GM23338 (cell line): ENCODE data around the gene ZNF552.

ENCODE experiments used
- CREB1 ChIP-seq: fragments of 250-450 bp; sonication (Bioruptor Pico); IDR thresholded peaks from 2 replicates; pipeline ENCODE4 v1.5.0; 2020; ENCODE audit warnings: low read depth, mild to moderate bottlenecking, moderate library complexity
- CTCF ChIP-seq, 2 experiments: fragments of 200-600 bp in 1 of 2; sonication (generic) in 1 of 2; conservative IDR thresholded peaks; 2 replicates each; pipeline versions ENCODE4 v1.5.1 to v1.6.1; 2016 to 2017; ENCODE audit warnings: antibody characterized with exemption in 2 of 2, low read depth in 2 of 2, mild to moderate bottlenecking in 2 of 2, moderate library complexity in 1 of 2
- ETS1 ChIP-seq: IDR thresholded peaks from 2 replicates; pipeline ENCODE4 v1.6.1; 2016; ENCODE audit warnings: antibody characterized with exemption
- EZH2 ChIP-seq: fragments of 200-600 bp; sonication (generic); IDR thresholded peaks from one replicate; pipeline ENCODE4 v1.8.0; 2017; ENCODE audit warnings: antibody characterized with exemption, mild to moderate bottlenecking, low read depth; ENCODE audit not compliant: unreplicated experiment
- EZH2phosphoT487 ChIP-seq: fragments of 200-600 bp; sonication (generic); IDR thresholded peaks from one replicate; pipeline ENCODE4 v1.8.1; 2018; ENCODE audit warnings: antibody characterized with exemption; ENCODE audit not compliant: unreplicated experiment
- JUNB ChIP-seq: IDR thresholded peaks from one replicate; pipeline ENCODE4 v1.6.1; 2016; ENCODE audit warnings: antibody characterized with exemption; ENCODE audit not compliant: unreplicated experiment
- POLR2AphosphoS5 ChIP-seq: IDR thresholded peaks from 2 replicates; pipeline ENCODE4 v1.6.1; 2016; ENCODE audit warnings: antibody characterized with exemption, low read depth
- REST ChIP-seq: IDR thresholded peaks from one replicate; pipeline ENCODE4 v1.6.1; 2018; ENCODE audit warnings: antibody characterized with exemption; ENCODE audit not compliant: unreplicated experiment
- STAT1 ChIP-seq: IDR thresholded peaks from one replicate; pipeline ENCODE4 v1.6.1; 2016; ENCODE audit warnings: antibody characterized with exemption; ENCODE audit not compliant: unreplicated experiment
- ZNF331 ChIP-seq: fragments of 250-450 bp; sonication (Bioruptor Pico); IDR thresholded peaks from 2 replicates; pipeline ENCODE4 v1.5.0; 2020; ENCODE audit warnings: low read depth, mild to moderate bottlenecking, moderate library complexity
- TF ChIP-seq, protein P1 (sequence below): fragments of 250-450 bp; sonication (Bioruptor Pico); IDR thresholded peaks from 2 replicates; pipeline ENCODE4 v1.5.0; 2020; ENCODE audit warnings: mild to moderate bottlenecking, moderate library complexity

DNA sequence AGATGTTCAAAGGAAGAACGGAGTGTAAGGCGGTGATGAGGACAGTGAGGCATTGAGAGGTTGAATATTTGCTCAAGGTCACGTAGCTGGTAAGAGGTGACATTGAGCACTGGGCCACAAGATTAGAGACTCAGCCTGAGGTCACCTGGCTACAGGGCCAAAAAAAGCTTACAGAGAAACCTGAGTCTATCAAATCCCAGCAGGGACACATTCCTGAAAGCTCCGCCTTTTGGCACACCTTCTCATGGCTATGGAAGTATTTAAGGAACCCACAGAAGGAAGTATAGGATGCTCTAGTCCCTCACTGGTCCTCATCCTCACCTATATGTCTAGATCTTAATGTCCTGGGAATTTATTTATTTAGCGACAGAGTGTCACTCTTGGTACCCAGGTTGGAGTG, 27.8 kb downstream of the ZNF552 start:
- TF ChIP-seq CREB1 (no peak), CTCF (conservative IDR thresholded peaks at IDR 0.05; ENCODE audit: low read depth in 2 of 2) (no peak), EZH2 (no peak), EZH2phosphoT487 (no peak), ZNF331 (CRISPR knock-in tag) (no peak), REST (no peak), POLR2AphosphoS5 (no peak), ETS1 (no peak), STAT1 (no peak), JUNB (no peak)
- TF ChIP-seq, protein P1, sequence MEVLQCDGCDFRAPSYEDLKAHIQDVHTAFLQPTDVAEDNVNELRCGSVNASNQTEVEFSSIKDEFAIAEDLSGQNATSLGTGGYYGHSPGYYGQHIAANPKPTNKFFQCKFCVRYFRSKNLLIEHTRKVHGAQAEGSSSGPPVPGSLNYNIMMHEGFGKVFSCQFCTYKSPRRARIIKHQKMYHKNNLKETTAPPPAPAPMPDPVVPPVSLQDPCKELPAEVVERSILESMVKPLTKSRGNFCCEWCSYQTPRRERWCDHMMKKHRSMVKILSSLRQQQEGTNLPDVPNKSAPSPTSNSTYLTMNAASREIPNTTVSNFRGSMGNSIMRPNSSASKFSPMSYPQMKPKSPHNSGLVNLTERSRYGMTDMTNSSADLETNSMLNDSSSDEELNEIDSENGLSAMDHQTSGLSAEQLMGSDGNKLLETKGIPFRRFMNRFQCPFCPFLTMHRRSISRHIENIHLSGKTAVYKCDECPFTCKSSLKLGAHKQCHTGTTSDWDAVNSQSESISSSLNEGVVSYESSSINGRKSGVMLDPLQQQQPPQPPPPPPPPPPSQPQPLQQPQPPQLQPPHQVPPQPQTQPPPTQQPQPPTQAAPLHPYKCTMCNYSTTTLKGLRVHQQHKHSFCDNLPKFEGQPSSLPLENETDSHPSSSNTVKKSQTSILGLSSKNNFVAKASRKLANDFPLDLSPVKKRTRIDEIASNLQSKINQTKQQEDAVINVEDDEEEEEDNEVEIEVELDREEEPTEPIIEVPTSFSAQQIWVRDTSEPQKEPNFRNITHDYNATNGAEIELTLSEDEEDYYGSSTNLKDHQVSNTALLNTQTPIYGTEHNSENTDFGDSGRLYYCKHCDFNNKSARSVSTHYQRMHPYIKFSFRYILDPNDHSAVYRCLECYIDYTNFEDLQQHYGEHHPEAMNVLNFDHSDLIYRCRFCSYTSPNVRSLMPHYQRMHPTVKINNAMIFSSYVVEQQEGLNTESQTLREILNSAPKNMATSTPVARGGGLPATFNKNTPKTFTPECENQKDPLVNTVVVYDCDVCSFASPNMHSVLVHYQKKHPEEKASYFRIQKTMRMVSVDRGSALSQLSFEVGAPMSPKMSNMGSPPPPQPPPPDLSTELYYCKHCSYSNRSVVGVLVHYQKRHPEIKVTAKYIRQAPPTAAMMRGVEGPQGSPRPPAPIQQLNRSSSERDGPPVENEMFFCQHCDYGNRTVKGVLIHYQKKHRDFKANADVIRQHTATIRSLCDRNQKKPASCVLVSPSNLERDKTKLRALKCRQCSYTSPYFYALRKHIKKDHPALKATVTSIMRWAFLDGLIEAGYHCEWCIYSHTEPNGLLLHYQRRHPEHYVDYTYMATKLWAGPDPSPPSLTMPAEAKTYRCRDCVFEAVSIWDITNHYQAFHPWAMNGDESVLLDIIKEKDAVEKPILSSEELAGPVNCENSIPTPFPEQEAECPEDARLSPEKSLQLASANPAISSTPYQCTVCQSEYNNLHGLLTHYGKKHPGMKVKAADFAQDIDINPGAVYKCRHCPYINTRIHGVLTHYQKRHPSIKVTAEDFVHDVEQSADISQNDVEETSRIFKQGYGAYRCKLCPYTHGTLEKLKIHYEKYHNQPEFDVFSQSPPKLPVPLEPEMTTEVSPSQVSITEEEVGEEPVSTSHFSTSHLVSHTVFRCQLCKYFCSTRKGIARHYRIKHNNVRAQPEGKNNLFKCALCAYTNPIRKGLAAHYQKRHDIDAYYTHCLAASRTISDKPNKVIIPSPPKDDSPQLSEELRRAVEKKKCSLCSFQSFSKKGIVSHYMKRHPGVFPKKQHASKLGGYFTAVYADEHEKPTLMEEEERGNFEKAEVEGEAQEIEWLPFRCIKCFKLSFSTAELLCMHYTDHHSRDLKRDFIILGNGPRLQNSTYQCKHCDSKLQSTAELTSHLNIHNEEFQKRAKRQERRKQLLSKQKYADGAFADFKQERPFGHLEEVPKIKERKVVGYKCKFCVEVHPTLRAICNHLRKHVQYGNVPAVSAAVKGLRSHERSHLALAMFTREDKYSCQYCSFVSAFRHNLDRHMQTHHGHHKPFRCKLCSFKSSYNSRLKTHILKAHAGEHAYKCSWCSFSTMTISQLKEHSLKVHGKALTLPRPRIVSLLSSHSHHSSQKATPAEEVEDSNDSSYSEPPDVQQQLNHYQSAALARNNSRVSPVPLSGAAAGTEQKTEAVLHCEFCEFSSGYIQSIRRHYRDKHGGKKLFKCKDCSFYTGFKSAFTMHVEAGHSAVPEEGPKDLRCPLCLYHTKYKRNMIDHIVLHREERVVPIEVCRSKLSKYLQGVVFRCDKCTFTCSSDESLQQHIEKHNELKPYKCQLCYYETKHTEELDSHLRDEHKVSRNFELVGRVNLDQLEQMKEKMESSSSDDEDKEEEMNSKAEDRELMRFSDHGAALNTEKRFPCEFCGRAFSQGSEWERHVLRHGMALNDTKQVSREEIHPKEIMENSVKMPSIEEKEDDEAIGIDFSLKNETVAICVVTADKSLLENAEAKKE (CRISPR knock-in tag) = no peak
